Cardiac muscle cell (in vitro differentiated cells and primary cell): ENCODE results near the gene PKNOX2. TPM values are rescaled to one million over a fixed set of nuclear protein-coding genes. Genes with fewer than 3 reads are reported as not detected.

Experiments used
- DNase-seq, 2 donors: peaks; one replicate each; pipeline versions ENCODE4 v3.0.0 to v3.0.0-alpha.2; 2010 to 2017; ENCODE audit warnings: low read depth in 1 of 2, low spot score in 1 of 2
- H3K27ac ChIP-seq: fragments of 200-600 bp; sonication (generic); 2 replicates; pipeline ENCODE4 v1.5.1; 2016
- H3K27me3 ChIP-seq: fragments of 200-600 bp; sonication (generic); 2 replicates; pipeline ENCODE4 v1.6.0; 2016; ENCODE audit warnings: control low read depth
- H3K36me3 ChIP-seq: fragments of 200-600 bp; sonication (generic); 2 replicates; pipeline ENCODE4 v1.5.1; 2016; ENCODE audit warnings: control low read depth
- H3K4me1 ChIP-seq: fragments of 200-600 bp; sonication (generic); 2 replicates; pipeline ENCODE4 v1.8.1; 2017; ENCODE audit warnings: low read depth, mild to moderate bottlenecking, mixed run types
- H3K4me3 ChIP-seq: fragments of 200-600 bp; sonication (generic); 2 replicates; pipeline ENCODE4 v1.5.1; 2016; ENCODE audit warnings: mild to moderate bottlenecking
- H3K9me3 ChIP-seq: fragments of 200-600 bp; sonication (generic); 2 replicates; pipeline ENCODE4 v1.5.1; 2017; ENCODE audit warnings: low read depth, mild to moderate bottlenecking, control low read depth
- polyA plus RNA-seq: library from polyadenylated mRNA; unstranded; fragments of >200 nt; fragmentation: Nextera tagmentation; extraction: Ambion mirVana; gene quantifications from 2 replicates; pipeline ENCODE4 v1.2.1, GENCODE V29; 2016
- total RNA-seq: library from RNA; depleted of rRNA; stranded (reverse); fragments of >200 nt; gene quantifications from 2 replicates; pipeline ENCODE4 v1.2.3, GENCODE V29; 2016
- TF ChIP-seq, protein P1 (sequence below): IDR thresholded peaks from 2 replicates; pipeline ENCODE4 v1.5.1; 2012; ENCODE audit warnings: low read depth, mild to moderate bottlenecking, low read length

The PKNOX2 gene
- total and polyA plus RNA-seq, 2 experiments from 2014 or later, result 2.1 to 6.1 TPM

DNA sequence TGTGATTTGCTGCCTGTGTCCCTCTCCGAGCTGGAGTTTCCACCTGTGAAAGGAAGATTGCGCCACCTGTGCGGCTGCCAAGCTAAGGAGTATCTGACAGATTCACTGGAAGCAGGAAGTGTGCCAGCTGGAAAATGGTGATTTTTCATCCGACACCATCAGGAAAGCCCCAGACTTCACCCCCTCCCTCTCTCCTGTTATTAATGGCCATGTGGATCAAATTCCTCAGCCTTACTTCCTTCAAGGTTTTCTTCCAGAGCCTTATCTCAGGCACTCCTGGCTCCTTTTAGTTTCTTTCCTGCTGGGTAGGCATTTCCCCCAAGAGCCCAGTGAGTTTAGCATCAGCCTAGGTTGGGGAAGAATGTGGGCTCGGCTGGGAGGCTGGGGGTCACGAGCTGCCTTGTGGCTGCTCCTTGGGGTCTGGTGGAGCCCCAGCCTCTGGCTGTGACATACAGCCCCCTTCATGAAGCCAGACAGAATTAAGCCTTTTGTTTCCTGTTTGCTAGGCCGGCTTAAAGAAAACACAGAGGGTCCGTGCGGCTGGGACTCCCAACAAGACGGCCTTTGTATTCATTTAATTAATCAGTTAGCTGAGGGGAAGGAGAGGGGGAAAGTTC lies 37.1 kb downstream of the PKNOX2 start:
- no peak overlapping the region for H3K4me3 ChIP-seq
- H3K4me1 ChIP-seq, result peaks cover 15% of the 10 kb centered on the region
- DNase-seq, result peak in 1 of 2 donors; percentile 46
- H3K27ac ChIP-seq, result no peak overlapping the region
- TF ChIP-seq, protein P1, sequence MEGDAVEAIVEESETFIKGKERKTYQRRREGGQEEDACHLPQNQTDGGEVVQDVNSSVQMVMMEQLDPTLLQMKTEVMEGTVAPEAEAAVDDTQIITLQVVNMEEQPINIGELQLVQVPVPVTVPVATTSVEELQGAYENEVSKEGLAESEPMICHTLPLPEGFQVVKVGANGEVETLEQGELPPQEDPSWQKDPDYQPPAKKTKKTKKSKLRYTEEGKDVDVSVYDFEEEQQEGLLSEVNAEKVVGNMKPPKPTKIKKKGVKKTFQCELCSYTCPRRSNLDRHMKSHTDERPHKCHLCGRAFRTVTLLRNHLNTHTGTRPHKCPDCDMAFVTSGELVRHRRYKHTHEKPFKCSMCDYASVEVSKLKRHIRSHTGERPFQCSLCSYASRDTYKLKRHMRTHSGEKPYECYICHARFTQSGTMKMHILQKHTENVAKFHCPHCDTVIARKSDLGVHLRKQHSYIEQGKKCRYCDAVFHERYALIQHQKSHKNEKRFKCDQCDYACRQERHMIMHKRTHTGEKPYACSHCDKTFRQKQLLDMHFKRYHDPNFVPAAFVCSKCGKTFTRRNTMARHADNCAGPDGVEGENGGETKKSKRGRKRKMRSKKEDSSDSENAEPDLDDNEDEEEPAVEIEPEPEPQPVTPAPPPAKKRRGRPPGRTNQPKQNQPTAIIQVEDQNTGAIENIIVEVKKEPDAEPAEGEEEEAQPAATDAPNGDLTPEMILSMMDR, result no peak
- no peaks in the 10 kb centered on the region for H3K36me3 ChIP-seq
- no peaks in the 10 kb centered on the region for H3K27me3 ChIP-seq
- H3K9me3 ChIP-seq, result no peaks in the 10 kb centered on the region

DNA sequence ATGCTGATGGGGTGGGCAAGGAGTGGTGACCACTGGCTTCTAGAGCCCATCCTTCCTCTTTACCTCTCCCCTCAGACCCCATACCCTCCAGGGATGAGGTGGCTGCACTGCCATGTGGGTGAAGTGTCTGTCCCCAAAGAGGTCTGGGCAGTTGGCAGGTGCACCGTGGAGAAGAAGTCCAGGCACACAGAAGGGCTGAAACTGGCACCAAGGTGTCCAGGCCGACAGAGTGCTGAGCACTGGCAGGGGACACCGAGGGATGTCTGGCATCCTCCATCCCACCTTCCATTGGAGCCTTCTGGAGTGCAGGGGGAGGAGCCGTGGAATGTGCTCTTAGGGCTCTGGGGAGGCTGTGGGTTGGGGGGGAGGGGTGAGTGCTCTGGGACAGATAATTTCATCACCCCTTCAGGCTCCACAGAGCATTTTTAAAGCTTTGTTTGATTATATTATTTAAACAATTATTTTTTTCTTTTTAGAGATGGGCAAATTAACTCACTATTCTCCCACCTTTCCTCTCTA lies 37.9 kb downstream of the PKNOX2 start:
- Histone ChIP-seq H3K4me3 (no peak overlapping the region), H3K27me3 (no peaks in the 10 kb centered on the region), H3K9me3 (no peaks in the 10 kb centered on the region), H3K36me3 (no peaks in the 10 kb centered on the region), H3K4me1 (peaks cover 15% of the 10 kb centered on the region), H3K27ac (no peak overlapping the region)
- TF ChIP-seq, protein P1, result no peak
- DNase-seq, result peak; percentile 32 to 43

DNA sequence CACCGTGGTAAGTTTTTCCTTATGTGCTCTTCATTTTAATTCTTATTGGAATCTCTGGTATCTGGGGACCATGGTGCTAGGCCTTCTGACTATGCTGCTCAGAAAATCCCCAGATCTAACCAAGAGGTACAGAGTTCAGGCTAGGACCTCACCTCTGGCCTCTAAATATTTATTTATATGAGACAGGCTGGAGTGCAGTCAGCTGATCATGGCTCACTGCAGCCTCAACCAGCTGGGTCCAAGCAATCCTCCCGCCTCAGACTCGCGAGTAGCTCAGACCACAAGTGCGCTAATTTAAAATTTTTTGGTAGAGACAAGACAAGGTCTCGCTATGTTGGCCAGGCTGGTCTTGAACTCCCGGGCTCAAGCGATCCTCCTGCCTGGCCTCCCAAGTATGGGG lies 38.4 kb downstream of the PKNOX2 start:
- TF ChIP-seq, protein P1, result no peak
- peaks cover 15% of the 10 kb centered on the region for H3K4me1 ChIP-seq
- H3K9me3 ChIP-seq, result no peaks in the 10 kb centered on the region
- no peak overlapping the region for H3K27ac ChIP-seq
- DNase-seq, result no peak
- H3K4me3 ChIP-seq, result no peak overlapping the region
- no peaks in the 10 kb centered on the region for H3K27me3 ChIP-seq
- no peaks in the 10 kb centered on the region for H3K36me3 ChIP-seq

DNA sequence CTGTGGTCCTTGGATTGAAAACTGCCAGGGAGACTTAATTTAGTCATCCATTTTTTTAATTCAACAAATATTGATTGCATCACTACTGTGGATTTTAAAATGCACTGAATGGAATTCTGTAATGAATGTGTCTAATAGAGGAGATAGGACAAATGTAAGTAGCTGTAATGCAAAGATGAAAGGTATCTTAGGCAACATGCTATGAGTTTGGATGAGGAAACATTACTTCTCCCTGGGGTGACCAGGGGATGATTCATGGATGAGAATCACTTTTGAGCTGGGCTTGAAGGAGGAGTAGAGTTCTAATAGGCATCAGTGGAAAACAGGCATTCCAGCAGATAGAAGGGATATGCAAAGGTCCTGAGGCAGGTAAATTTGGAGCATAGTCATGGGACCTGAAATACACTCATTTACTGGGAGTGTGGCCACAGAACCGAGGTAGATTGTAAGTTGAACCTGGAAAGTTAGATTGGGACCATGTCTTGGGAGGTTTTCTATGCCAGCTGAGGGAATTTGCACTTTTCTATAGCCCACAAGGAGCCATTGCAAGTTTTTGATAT lies 43.4 kb downstream of the PKNOX2 start:
- no peak overlapping the region for H3K4me3 ChIP-seq
- DNase-seq, result no peak
- no peaks in the 10 kb centered on the region for H3K36me3 ChIP-seq
- peaks cover 12% of the 10 kb centered on the region for H3K4me1 ChIP-seq
- H3K27ac ChIP-seq, result no peak overlapping the region
- no peaks in the 10 kb centered on the region for H3K27me3 ChIP-seq
- TF ChIP-seq, protein P1, result no peak
- H3K9me3 ChIP-seq, result no peaks in the 10 kb centered on the region

DNA sequence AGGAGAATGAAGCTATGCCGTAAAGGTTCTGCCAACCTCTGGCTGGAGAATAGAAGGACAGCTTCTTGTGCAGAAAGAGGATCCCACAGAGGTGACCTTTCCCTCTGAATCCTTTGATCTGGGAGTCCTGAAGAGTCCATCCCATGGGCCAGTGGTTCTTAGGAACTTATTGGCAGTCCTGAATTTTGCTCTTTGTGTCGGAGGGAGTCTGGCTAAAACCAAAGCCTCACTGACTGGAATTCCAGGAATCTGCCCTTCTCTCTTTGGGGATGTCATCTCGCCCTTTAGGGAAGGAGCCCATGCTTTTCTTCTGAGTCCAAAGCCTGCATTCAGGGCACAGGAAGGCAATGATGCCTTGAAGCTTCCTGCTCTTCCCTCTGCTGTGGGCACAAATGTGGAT lies 45.5 kb downstream of the PKNOX2 start:
- TF ChIP-seq, protein P1, result no peak

More for the DNA sequence above, 45.5 kb downstream of the PKNOX2 start:
- Histone ChIP-seq H3K36me3 (no peaks in the 10 kb centered on the region), H3K27ac (no peak overlapping the region), H3K27me3 (no peaks in the 10 kb centered on the region), H3K9me3 (no peaks in the 10 kb centered on the region), H3K4me3 (no peak overlapping the region), H3K4me1 (peaks cover 21% of the 10 kb centered on the region)
- DNase-seq, result no peak
